GM12874 (cell line): ENCODE data around the gene MAGEC1.

Source experiments
- CTCF ChIP-seq: IDR thresholded peaks from 2 replicates; pipeline ENCODE4 v1.5.1; 2011; ENCODE audit warnings: low read depth, mild to moderate bottlenecking, control low read depth, low read length, moderate library complexity; ENCODE audit not compliant: insufficient read depth

Gene MAGEC1

GRCh38 chrX:141924293-141924692 lies 20.6 kb downstream of the MAGEC1 start:
- TF ChIP-seq CTCF, result no peak

DNA sequence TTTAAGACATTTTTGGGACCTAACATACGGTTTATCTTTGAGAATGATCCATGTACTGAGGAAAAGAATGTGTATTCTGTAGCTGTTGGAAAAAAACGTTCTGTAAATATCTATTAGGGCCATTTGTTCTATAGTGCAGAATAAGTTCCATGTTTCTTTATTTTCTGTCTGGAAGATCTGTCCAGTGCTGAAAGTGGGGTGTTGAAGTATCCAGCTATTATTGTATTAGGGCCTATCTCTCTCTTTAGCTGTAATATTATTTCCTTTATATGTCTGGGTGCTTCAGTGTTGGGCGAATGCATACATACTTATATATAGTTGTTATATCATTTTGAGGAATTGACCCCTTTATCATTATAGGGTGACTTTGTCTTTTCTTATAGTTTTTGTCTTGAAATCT lies 24.7 kb downstream of the MAGEC1 start:
- no peak for TF ChIP-seq CTCF

DNA sequence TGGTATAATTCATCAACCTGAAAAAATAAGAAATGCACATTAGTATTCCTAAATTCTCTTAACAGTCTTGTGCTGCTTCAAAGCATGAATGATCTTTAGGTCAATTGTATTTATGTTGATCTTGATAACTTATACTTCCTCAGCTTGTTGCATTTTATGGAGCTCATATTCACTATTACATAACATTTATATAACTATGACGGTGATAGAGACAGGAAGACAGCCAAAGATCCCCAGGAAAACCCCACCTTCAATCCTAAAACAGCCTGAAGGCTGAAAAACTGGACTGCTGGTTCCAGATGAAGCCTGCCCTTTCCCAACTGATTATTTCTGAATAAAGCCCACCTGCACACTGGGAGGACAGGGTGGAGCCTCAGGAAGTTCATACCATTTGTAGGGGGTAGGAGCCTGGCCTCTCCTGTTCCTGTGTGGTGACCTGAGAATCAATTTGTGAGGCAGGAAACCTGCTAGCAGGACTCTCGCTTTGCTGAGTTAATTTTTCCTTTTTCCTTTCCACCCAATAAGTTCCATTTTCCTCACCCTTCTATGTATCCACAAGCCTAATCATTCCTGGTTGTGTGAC lies 30.5 kb downstream of the MAGEC1 start:
- TF ChIP-seq CTCF, result no peak

DNA sequence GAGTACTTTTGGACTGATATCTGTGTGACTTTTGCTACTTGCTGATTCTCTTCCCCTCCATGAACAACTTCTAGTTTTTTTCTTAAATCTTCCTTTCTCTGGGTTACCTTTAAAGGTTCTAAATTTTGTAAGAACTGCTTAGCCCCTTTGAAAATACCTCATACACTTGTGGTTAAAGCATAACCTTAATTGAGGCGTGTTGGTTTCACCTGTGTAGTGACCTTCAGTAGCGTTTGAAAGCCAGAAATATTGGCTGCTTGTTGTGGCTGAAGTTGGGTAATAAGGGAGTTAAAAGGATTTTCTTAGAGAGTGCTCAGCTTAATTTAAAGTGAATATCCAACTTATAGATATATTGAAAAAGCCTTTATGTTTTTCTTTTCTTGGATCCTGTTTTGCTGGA lies 32.0 kb downstream of the MAGEC1 start:
- no peak for TF ChIP-seq CTCF

- no peak for TF ChIP-seq CTCF
These were observed 32.4 kb downstream of the MAGEC1 start for GRCh38 chrX:141936080-141936479.

GRCh38 chrX:141941234-141941633 lies 37.5 kb downstream of the MAGEC1 start:
- TF ChIP-seq CTCF, result no peak

- TF ChIP-seq CTCF, result no peak
These were observed 41.7 kb downstream of the MAGEC1 start for GRCh38 chrX:141945426-141945825.
